ENCODE results near the gene SGMS1.

Gene SGMS1

GRCh38 chr10:50318129-50318528 lies 305.6 kb downstream of the SGMS1 start:
- H3K79me2 ChIP-seq (ENCODE audit: insufficient read depth, low read depth): no peaks in the 10 kb centered on the region
- no peak overlapping the region for H3K4me3 ChIP-seq (IDR thresholded peaks at IDR 0.05; ENCODE audit: insufficient read depth, low read depth, low read length)
- TF ChIP-seq CTCF (conservative IDR thresholded peaks at IDR 0.05; ENCODE audit: low read depth, low read length): no peak
- H3K36me3 ChIP-seq (ENCODE audit: insufficient read depth): no peaks in the 10 kb centered on the region
- no peaks in the 10 kb centered on the region for H3K27me3 ChIP-seq (ENCODE audit: insufficient read depth, low read depth)
- no peak overlapping the region for H3K27ac ChIP-seq
- H3K4me1 ChIP-seq (ENCODE audit: low read depth, poor library complexity, severe bottlenecking): no peaks in the 10 kb centered on the region
- H2AFZ ChIP-seq (ENCODE audit: low read depth): no peak overlapping the region
- no peak overlapping the region for H3K4me2 ChIP-seq
- no peaks in the 10 kb centered on the region for H4K20me1 ChIP-seq (ENCODE audit: insufficient read depth)
- H3K9ac ChIP-seq: no peak overlapping the region

- TF ChIP-seq CTCF (conservative IDR thresholded peaks at IDR 0.05; ENCODE audit: low read depth, low read length): no peak
- Histone ChIP-seq H3K36me3 (ENCODE audit: insufficient read depth) (no peaks in the 10 kb centered on the region), H3K27ac (no peak overlapping the region), H3K9ac (no peak overlapping the region), H3K79me2 (ENCODE audit: insufficient read depth, low read depth) (no peaks in the 10 kb centered on the region), H2AFZ (ENCODE audit: low read depth) (no peak overlapping the region), H3K4me1 (ENCODE audit: low read depth, poor library complexity, severe bottlenecking) (no peaks in the 10 kb centered on the region), H3K4me2 (no peak overlapping the region), H4K20me1 (ENCODE audit: insufficient read depth) (no peaks in the 10 kb centered on the region), H3K4me3 (IDR thresholded peaks at IDR 0.05; ENCODE audit: insufficient read depth, low read depth, low read length) (no peak overlapping the region), H3K27me3 (ENCODE audit: insufficient read depth, low read depth) (no peaks in the 10 kb centered on the region)
Measured at GRCh38 chr10:50316695-50317648, 306.8 kb downstream of the SGMS1 start.

GRCh38 chr10:50316174-50316573 lies 307.6 kb downstream of the SGMS1 start:
- H3K4me2 ChIP-seq: no peak overlapping the region
- no peaks in the 10 kb centered on the region for H3K27me3 ChIP-seq (ENCODE audit: insufficient read depth, low read depth)
- no peak for TF ChIP-seq CTCF (conservative IDR thresholded peaks at IDR 0.05; ENCODE audit: low read depth, low read length)
- no peak overlapping the region for H3K9ac ChIP-seq
- H3K4me1 ChIP-seq (ENCODE audit: low read depth, poor library complexity, severe bottlenecking): no peaks in the 10 kb centered on the region
- no peaks in the 10 kb centered on the region for H4K20me1 ChIP-seq (ENCODE audit: insufficient read depth)
- H3K4me3 ChIP-seq (IDR thresholded peaks at IDR 0.05; ENCODE audit: insufficient read depth, low read depth, low read length): no peak overlapping the region
- H3K79me2 ChIP-seq (ENCODE audit: insufficient read depth, low read depth): no peaks in the 10 kb centered on the region
- H3K27ac ChIP-seq: no peak overlapping the region
- H3K36me3 ChIP-seq (ENCODE audit: insufficient read depth): no peaks in the 10 kb centered on the region
- H2AFZ ChIP-seq (ENCODE audit: low read depth): no peak overlapping the region

GRCh38 chr10:50315424-50315823 lies 308.3 kb downstream of the SGMS1 start:
- H3K4me1 ChIP-seq (ENCODE audit: low read depth, poor library complexity, severe bottlenecking): no peaks in the 10 kb centered on the region
- no peak overlapping the region for H3K4me2 ChIP-seq
- no peak for TF ChIP-seq CTCF (conservative IDR thresholded peaks at IDR 0.05; ENCODE audit: low read depth, low read length)
- H3K27ac ChIP-seq: no peak overlapping the region
- no peak overlapping the region for H3K9ac ChIP-seq
- no peaks in the 10 kb centered on the region for H3K27me3 ChIP-seq (ENCODE audit: insufficient read depth, low read depth)
- H4K20me1 ChIP-seq (ENCODE audit: insufficient read depth): no peaks in the 10 kb centered on the region
- H3K36me3 ChIP-seq (ENCODE audit: insufficient read depth): no peaks in the 10 kb centered on the region
- no peaks in the 10 kb centered on the region for H3K79me2 ChIP-seq (ENCODE audit: insufficient read depth, low read depth)
- no peak overlapping the region for H2AFZ ChIP-seq (ENCODE audit: low read depth)
- no peak overlapping the region for H3K4me3 ChIP-seq (IDR thresholded peaks at IDR 0.05; ENCODE audit: insufficient read depth, low read depth, low read length)

Measured in KMS-11 (cell line).